ENCODE results near the gene ITSN1. TPM values are rescaled to one million over a fixed set of nuclear protein-coding genes. Genes with fewer than 3 reads are reported as not detected.

ITSN1 gene
- total and polyA plus RNA-seq, 2 donors from 2014 or later: 8.1 to 42.5 TPM

DNA sequence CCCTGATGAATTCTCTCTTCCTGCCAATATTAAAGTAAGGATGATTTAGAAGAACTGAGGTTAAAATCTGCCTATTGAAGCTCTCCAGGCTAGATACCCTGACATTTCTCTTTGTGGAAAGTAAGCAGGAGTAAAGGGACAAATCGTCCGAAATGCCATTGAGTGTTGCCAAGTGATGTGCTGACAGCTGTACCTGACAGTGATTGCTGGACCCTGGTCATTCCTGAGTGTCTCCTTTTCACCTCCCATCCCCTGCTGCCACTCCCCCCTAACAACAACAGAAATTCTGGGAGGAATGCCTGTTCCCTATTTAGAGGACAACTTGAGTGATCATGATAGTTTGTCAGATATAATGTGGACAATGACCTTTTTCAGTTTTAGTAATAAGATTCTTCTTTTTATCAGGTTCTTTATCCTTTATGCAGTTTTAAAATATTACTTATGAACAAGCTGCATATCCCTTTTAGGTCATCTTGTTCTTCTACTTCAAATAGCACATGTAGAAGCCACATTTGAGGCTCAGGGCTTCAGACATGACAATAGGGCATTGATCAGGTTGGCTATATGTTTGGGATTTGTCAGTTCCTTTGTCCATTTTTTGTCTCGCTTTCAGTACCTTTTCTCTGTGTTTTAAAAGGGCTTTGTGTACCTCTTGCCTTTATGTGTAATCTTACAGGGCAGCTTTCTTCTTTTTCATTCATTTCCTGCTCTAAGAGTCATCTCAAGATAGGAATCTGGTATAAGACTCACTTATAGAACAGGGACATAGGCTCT lies 56.0 kb downstream of the ITSN1 start:
- H3K27ac ChIP-seq (ENCODE audit: low read depth in 2 of 2, low read length in 2 of 2): no peak overlapping the region
- intact Hi-C loops (cut with DNase I): no loop called here
- DNase-seq (no peak), FAIRE-seq (no peak)
- no peaks in the 10 kb centered on the region for H3K27me3 ChIP-seq (ENCODE audit: control insufficient read depth, insufficient read depth, low read length)
- H3K4me1 ChIP-seq (ENCODE audit: control insufficient read depth in 2 of 3, insufficient read depth in 2 of 3, low read depth in 1 of 3, low read length in 3 of 3): peaks cover 0 to 5% (median 3%) of the 10 kb centered on the region in 3 donors
- H3K9ac ChIP-seq (ENCODE audit: low read length in 3 of 3): no peak overlapping the region
- H3K36me3 ChIP-seq (ENCODE audit: control insufficient read depth in 2 of 3, insufficient read depth in 3 of 3, low read length in 3 of 3): no peaks in the 10 kb centered on the region
- no peaks in the 10 kb centered on the region for H3K9me3 ChIP-seq (ENCODE audit: control insufficient read depth in 2 of 3, insufficient read depth in 1 of 3, low read length in 3 of 3)
- no peak overlapping the region for H3K4me3 ChIP-seq (ENCODE audit: low read length in 3 of 3)
- TF ChIP-seq, protein P1, sequence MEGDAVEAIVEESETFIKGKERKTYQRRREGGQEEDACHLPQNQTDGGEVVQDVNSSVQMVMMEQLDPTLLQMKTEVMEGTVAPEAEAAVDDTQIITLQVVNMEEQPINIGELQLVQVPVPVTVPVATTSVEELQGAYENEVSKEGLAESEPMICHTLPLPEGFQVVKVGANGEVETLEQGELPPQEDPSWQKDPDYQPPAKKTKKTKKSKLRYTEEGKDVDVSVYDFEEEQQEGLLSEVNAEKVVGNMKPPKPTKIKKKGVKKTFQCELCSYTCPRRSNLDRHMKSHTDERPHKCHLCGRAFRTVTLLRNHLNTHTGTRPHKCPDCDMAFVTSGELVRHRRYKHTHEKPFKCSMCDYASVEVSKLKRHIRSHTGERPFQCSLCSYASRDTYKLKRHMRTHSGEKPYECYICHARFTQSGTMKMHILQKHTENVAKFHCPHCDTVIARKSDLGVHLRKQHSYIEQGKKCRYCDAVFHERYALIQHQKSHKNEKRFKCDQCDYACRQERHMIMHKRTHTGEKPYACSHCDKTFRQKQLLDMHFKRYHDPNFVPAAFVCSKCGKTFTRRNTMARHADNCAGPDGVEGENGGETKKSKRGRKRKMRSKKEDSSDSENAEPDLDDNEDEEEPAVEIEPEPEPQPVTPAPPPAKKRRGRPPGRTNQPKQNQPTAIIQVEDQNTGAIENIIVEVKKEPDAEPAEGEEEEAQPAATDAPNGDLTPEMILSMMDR (IDR thresholded peaks at IDR 0.05; ENCODE audit: borderline replicate concordance, extremely low read depth, insufficient read depth): no peak

DNA sequence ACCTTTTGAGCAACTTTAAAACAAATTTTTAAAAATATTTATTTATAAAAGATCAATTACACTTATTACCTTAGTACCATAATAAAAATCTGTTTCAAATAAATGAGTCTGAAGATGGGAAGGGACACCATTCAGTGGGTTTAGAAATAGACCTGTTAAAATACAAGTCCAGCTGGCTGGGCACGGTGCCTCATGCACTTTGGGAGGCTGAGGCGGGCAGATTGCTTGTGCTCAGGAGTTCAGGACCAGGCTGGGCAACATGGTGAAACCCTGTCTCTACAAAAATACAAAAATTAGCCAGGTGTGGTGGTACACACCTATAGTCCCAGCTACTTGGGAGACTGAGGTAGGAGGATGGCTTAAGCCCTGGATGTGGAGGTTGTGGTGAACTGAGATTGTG lies 57.0 kb downstream of the ITSN1 start:
- Histone ChIP-seq H3K4me3 (ENCODE audit: low read length in 3 of 3) (no peak overlapping the region), H3K4me1 (ENCODE audit: control insufficient read depth in 2 of 3, insufficient read depth in 2 of 3, low read depth in 1 of 3, low read length in 3 of 3) (peaks cover 0 to 8% (median 3%) of the 10 kb centered on the region in 3 donors), H3K36me3 (ENCODE audit: control insufficient read depth in 2 of 3, insufficient read depth in 3 of 3, low read length in 3 of 3) (no peaks in the 10 kb centered on the region), H3K9ac (ENCODE audit: low read length in 3 of 3) (no peak overlapping the region), H3K27ac (ENCODE audit: low read depth in 2 of 2, low read length in 2 of 2) (no peak overlapping the region), H3K27me3 (ENCODE audit: control insufficient read depth, insufficient read depth, low read length) (no peaks in the 10 kb centered on the region), H3K9me3 (ENCODE audit: control insufficient read depth in 2 of 3, insufficient read depth in 1 of 3, low read length in 3 of 3) (no peaks in the 10 kb centered on the region)
- FAIRE-seq (no peak), DNase-seq (no peak)
- intact Hi-C loops (cut with DNase I): no loop called here
- TF ChIP-seq, protein P1 (IDR thresholded peaks at IDR 0.05; ENCODE audit: borderline replicate concordance, extremely low read depth, insufficient read depth): no peak

DNA sequence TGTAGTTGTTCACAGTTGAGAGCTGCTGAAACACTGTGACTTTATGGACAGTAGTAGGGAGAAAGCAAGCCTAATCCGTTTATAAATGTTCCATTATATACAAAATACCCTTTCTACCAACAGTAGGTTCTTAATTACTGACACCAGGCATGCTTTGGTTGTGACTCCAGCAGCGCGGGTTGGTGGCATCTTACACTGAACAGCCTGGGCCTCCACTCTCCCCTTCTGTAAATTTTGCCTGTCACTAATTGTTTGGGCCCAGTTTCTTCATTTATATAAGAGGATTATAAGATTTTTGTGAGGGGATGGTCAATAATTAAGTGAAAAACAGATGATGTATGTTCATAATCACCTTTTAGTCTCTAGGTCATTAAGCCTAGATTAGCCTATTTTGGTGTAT lies 58.2 kb downstream of the ITSN1 start:
- H3K27ac ChIP-seq (ENCODE audit: low read depth in 2 of 2, low read length in 2 of 2): no peak overlapping the region
- intact Hi-C loops (cut with DNase I): no loop called here
- H3K9ac ChIP-seq (ENCODE audit: low read length in 3 of 3): no peak overlapping the region
- H3K27me3 ChIP-seq (ENCODE audit: control insufficient read depth, insufficient read depth, low read length): no peaks in the 10 kb centered on the region
- H3K9me3 ChIP-seq (ENCODE audit: control insufficient read depth in 2 of 3, insufficient read depth in 1 of 3, low read length in 3 of 3): no peaks in the 10 kb centered on the region
- peaks cover 0 to 8% (median 3%) of the 10 kb centered on the region in 3 donors for H3K4me1 ChIP-seq (ENCODE audit: control insufficient read depth in 2 of 3, insufficient read depth in 2 of 3, low read depth in 1 of 3, low read length in 3 of 3)
- H3K4me3 ChIP-seq (ENCODE audit: low read length in 3 of 3): no peak overlapping the region
- TF ChIP-seq, protein P1 (IDR thresholded peaks at IDR 0.05; ENCODE audit: borderline replicate concordance, extremely low read depth, insufficient read depth): no peak
- FAIRE-seq: no peak
- no peaks in the 10 kb centered on the region for H3K36me3 ChIP-seq (ENCODE audit: control insufficient read depth in 2 of 3, insufficient read depth in 3 of 3, low read length in 3 of 3)
- DNase-seq: no peak
